GM18526 (cell line): ENCODE results near the gene KLLN.

ENCODE experiments used
- POLR2A ChIP-seq: IDR thresholded peaks from 3 replicates; pipeline ENCODE4 v1.6.1; 2011; ENCODE audit not compliant: insufficient read length; ENCODE audit errors: extremely low read depth

KLLN gene

DNA sequence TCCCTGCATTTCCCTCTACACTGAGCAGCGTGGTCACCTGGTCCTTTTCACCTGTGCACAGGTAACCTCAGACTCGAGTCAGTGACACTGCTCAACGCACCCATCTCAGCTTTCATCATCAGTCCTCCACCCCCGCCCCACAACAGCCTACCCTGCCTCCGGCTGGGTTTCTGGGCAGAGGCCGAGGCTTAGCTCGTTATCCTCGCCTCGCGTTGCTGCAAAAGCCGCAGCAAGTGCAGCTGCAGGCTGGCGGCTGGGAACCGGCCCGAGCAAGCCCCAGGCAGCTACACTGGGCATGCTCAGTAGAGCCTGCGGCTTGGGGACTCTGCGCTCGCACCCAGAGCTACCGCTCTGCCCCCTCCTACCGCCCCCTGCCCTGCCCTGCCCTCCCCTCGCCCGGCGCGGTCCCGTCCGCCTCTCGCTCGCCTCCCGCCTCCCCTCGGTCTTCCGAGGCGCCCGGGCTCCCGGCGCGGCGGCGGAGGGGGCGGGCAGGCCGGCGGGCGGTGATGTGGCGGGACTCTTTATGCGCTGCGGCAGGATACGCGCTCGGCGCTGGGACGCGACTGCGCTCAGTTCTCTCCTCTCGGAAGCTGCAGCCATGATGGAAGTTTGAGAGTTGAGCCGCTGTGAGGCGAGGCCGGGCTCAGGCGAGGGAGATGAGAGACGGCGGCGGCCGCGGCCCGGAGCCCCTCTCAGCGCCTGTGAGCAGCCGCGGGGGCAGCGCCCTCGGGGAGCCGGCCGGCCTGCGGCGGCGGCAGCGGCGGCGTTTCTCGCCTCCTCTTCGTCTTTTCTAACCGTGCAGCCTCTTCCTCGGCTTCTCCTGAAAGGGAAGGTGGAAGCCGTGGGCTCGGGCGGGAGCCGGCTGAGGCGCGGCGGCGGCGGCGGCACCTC, at the start of gene KLLN, which contains the start of gene PTEN:
Gene KLLN (minus strand): TSS at position 481 of the 891 bp plus-strand sequence. CDS start 1,046 bp downstream, outside the sequence.
Gene PTEN (plus strand): TSS at position 573 of the 891 bp plus-strand sequence. CDS start 845 bp downstream, outside the sequence.
- TF ChIP-seq POLR2A, result peak; percentile 81

DNA sequence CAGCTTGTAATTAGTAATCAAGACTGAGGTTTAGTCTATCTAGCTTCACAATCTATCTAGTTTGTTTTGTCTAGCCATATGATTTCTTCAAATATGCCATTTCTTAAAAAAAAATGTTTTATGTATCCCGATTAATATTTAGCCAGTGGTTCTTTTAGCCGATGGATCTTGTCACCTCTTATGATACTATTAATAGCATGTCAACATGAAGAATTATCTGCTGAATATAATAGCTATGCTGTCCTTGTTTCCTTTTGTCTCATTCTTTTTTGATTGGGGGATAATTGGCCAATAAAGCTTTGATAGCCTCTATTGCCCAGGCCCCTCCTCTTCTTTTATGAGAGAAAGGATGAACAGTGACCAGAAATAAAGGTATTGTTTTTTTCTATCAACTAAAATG, 32.9 kb upstream of the KLLN start:
- TF ChIP-seq POLR2A, result no peak

DNA sequence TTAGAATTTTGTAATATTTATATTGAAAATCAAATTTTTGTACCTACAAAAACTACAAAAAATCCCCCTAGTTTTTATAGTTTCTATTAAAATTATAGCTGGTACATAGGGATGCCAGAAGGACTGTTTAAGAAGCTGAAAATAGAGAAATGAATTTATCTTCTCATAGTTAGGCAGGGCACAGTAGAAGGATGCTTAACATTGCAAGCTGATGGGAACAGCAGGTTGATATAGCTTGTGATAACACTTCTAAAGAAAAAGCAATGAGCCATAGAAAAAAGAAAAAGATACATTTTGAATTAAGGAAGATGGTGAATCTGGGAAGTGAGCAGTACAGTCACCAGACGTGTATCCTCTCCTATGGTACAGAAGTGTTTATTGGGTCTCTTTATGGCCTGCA, 32.1 kb upstream of the KLLN start:
- no peak for TF ChIP-seq POLR2A

- TF ChIP-seq POLR2A, result peak; percentile 7
Measured at GRCh38 chr10:87887548-87888289, 24.4 kb upstream of the KLLN start.

DNA sequence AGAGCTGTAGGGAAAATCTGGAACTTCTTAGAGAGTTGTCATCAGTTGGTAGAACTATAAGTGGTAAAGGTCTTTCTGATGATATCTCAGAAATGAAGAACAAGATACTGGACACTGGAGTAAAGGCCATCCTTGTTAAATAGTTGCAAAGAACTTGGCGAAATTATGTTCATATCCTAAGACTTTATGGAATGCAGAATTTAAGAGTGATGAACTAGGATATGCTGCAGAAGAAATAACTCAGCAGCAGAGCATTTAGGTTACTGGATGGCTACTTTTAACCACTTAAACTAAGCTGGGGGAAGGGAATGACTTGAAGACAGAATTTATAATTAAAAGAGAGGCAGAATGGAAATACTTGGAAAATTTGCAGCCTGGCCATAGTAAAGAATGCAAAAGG, 23.8 kb upstream of the KLLN start:
- no peak for TF ChIP-seq POLR2A

- TF ChIP-seq POLR2A, result no peak
Measured at GRCh38 chr10:87886635-87887034, 23.3 kb upstream of the KLLN start.

- no peak for TF ChIP-seq POLR2A
Measured at GRCh38 chr10:87882555-87883294, 19.4 kb upstream of the KLLN start.

DNA sequence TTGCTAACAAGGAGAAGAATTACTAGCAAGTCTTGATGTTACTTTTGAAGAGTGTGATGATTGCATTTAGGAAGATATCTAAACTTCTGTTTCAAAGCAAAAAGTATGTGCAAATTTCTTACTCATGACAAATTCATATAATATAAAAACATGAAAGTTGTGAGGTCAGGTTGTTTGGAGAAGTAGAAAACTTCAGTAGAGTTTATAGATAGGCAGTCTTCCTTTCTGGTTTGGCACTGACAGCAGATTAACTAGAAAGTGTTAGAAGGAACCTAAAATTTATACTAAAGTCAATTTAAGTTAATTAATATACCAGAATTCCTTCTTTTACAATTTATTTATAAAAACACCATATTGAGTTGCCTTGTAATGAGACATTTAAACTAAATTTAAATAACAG, 17.0 kb upstream of the KLLN start:
- no peak for TF ChIP-seq POLR2A

- no peak for TF ChIP-seq POLR2A
Measured at GRCh38 chr10:87878664-87879459, 15.5 kb upstream of the KLLN start.

- no peak for TF ChIP-seq POLR2A
Measured at GRCh38 chr10:87875929-87876571, 12.7 kb upstream of the KLLN start.

- TF ChIP-seq POLR2A, result no peak
Measured at GRCh38 chr10:87873656-87874055, 10.3 kb upstream of the KLLN start.

- TF ChIP-seq POLR2A, result no peak
Measured at GRCh38 chr10:87872828-87873227, 9.5 kb upstream of the KLLN start.

- no peak for TF ChIP-seq POLR2A
Measured at GRCh38 chr10:87869773-87870551, 6.6 kb upstream of the KLLN start.
